H9 (cell line): ENCODE measurements around the gene PADI6. TPM values are rescaled to one million over a fixed set of nuclear protein-coding genes. Genes with fewer than 3 reads are reported as not detected.

Experiments
- DNase-seq: peaks from one replicate; pipeline ENCODE4 v3.0.0-alpha.2; 2017
- H2AFZ ChIP-seq: one replicate; pipeline ENCODE4 v1.6.1; 2013; ENCODE audit warnings: mild to moderate bottlenecking, low read length, control low read depth, moderate library complexity
- H2AK5ac ChIP-seq: 2 replicates; pipeline ENCODE4 v1.6.1; 2013; ENCODE audit warnings: low read length, control low read depth, mixed read lengths; ENCODE audit not compliant: insufficient read length
- H2BK120ac ChIP-seq: one replicate; pipeline ENCODE4 v1.6.1; 2013; ENCODE audit warnings: low read depth, mild to moderate bottlenecking, low read length, control low read depth, inconsistent platforms; ENCODE audit not compliant: poor library complexity, severe bottlenecking
- H2BK12ac ChIP-seq: 2 replicates; pipeline ENCODE4 v1.6.1; 2013; ENCODE audit warnings: low read length, control low read depth, mixed read lengths, low read depth; ENCODE audit not compliant: insufficient read length
- H2BK15ac ChIP-seq: 2 replicates; pipeline ENCODE4 v1.6.1; 2013; ENCODE audit warnings: low read depth, low read length, control low read depth
- H2BK20ac ChIP-seq: one replicate; pipeline ENCODE4 v1.6.1; 2013; ENCODE audit warnings: low read depth, mild to moderate bottlenecking, low read length, control low read depth, inconsistent platforms; ENCODE audit not compliant: poor library complexity, severe bottlenecking
- H2BK5ac ChIP-seq: 2 replicates; pipeline ENCODE4 v1.6.1; 2013; ENCODE audit warnings: low read length, control low read depth, mixed read lengths; ENCODE audit not compliant: insufficient read length
- H3K14ac ChIP-seq: 2 replicates; pipeline ENCODE4 v1.6.1; 2013; ENCODE audit warnings: low read length, control low read depth; ENCODE audit not compliant: insufficient read depth
- H3K18ac ChIP-seq: 2 replicates; pipeline ENCODE4 v1.6.1; 2013; ENCODE audit warnings: low read depth, mild to moderate bottlenecking, mixed read lengths, low read length, control low read depth; ENCODE audit not compliant: insufficient read length
- H3K23ac ChIP-seq: 2 replicates; pipeline ENCODE4 v1.6.1; 2013; ENCODE audit warnings: low read length, control low read depth, mixed read lengths, low read depth; ENCODE audit not compliant: insufficient read length
- H3K23me2 ChIP-seq: 2 replicates; pipeline ENCODE4 v1.6.1; 2013; ENCODE audit warnings: low read depth, mild to moderate bottlenecking, mixed read lengths, low read length, control low read depth; ENCODE audit not compliant: insufficient read length, poor library complexity, severe bottlenecking
- H3K27ac ChIP-seq: 2 replicates; pipeline ENCODE4 v1.5.1; 2013; ENCODE audit warnings: low read length, control low read depth, mixed read lengths, low read depth; ENCODE audit not compliant: insufficient read length
- H3K27me3 ChIP-seq: 2 replicates; pipeline ENCODE4 v1.6.1; 2013; ENCODE audit warnings: low read length, control low read depth, inconsistent platforms; ENCODE audit not compliant: insufficient read depth
- H3K4ac ChIP-seq: 2 replicates; pipeline ENCODE4 v1.6.1; 2013; ENCODE audit warnings: low read depth, mild to moderate bottlenecking, control low read depth, inconsistent platforms, low read length, moderate library complexity
- H3K4me1 ChIP-seq: 2 replicates; pipeline ENCODE4 v1.6.1; 2013; ENCODE audit warnings: low read length, control low read depth, inconsistent platforms; ENCODE audit not compliant: insufficient read depth
- H3K4me2 ChIP-seq: 2 replicates; pipeline ENCODE4 v1.6.1; 2013; ENCODE audit warnings: low read length, control low read depth, mixed read lengths; ENCODE audit not compliant: insufficient read length, insufficient read depth
- H3K56ac ChIP-seq: 2 replicates; pipeline ENCODE4 v1.6.1; 2013; ENCODE audit warnings: low read depth, mild to moderate bottlenecking, mixed read lengths, low read length, control low read depth; ENCODE audit not compliant: insufficient read length
- H3K79me1 ChIP-seq: 2 replicates; pipeline ENCODE4 v1.6.1; 2013; ENCODE audit warnings: low read depth, mild to moderate bottlenecking, moderate library complexity, low read length, control low read depth, inconsistent platforms; ENCODE audit not compliant: insufficient read depth, poor library complexity, severe bottlenecking
- H3K79me2 ChIP-seq: 2 replicates; pipeline ENCODE4 v1.6.1; 2013; ENCODE audit warnings: low read length, control low read depth, inconsistent platforms; ENCODE audit not compliant: insufficient read depth
- H3K9ac ChIP-seq: 2 replicates; pipeline ENCODE4 v1.6.1; 2013; ENCODE audit warnings: low read length, control low read depth, mixed read lengths; ENCODE audit not compliant: insufficient read length; ENCODE audit errors: extremely low read depth
- H3K9me3 ChIP-seq: one replicate; pipeline ENCODE4 v1.6.1; 2013; ENCODE audit warnings: low read depth, low read length, inconsistent platforms; ENCODE audit not compliant: control insufficient read depth
- H3T11ph ChIP-seq: one replicate; pipeline ENCODE4 v1.6.1; 2013; ENCODE audit warnings: mild to moderate bottlenecking, low read length, control low read depth, inconsistent platforms
- H4K20me1 ChIP-seq: one replicate; pipeline ENCODE4 v1.6.1; 2013; ENCODE audit not compliant: control insufficient read depth, insufficient read length, insufficient read depth
- H4K5ac ChIP-seq: 2 replicates; pipeline ENCODE4 v1.6.1; 2013; ENCODE audit warnings: low read depth, mild to moderate bottlenecking, mixed read lengths, low read length, control low read depth; ENCODE audit not compliant: insufficient read length
- H4K8ac ChIP-seq: replicated peaks from 2 replicates; pipeline ENCODE4 v1.6.1; 2013; ENCODE audit warnings: low read length, control low read depth, mixed read lengths, low read depth; ENCODE audit not compliant: insufficient read length
- H4K91ac ChIP-seq: 2 replicates; pipeline ENCODE4 v1.6.1; 2013; ENCODE audit warnings: low read depth, mild to moderate bottlenecking, moderate library complexity, mixed read lengths, low read length, control low read depth; ENCODE audit not compliant: insufficient read length
- H3K27ac Mint-ChIP-seq, 3 experiments: 2 replicates in 2 of 3; 3 replicates in 1 of 3; pipeline ENCODE4 v1.8.0; 2020 to 2021; ENCODE audit warnings: mixed read lengths in 3 of 3, mild to moderate bottlenecking in 1 of 3, moderate library complexity in 1 of 3
- H3K27me3 Mint-ChIP-seq: 2 replicates; pipeline ENCODE4 v1.8.0; 2021; ENCODE audit warnings: low read depth, mild to moderate bottlenecking, moderate library complexity, mixed read lengths
- H3K36me3 Mint-ChIP-seq, 3 experiments: 2 replicates in 2 of 3; 3 replicates in 1 of 3; pipeline ENCODE4 v1.8.0; 2020 to 2021; ENCODE audit warnings: low read depth in 3 of 3, mixed read lengths in 3 of 3; ENCODE audit not compliant: insufficient read depth in 1 of 3
- H3K4me1 Mint-ChIP-seq, 2 experiments: 2 replicates each; pipeline ENCODE4 v1.8.0; 2020; ENCODE audit warnings: mixed read lengths in 2 of 2
- H3K4me3 Mint-ChIP-seq, 2 experiments: 2 replicates in 1 of 2; 3 replicates in 1 of 2; pipeline ENCODE4 v1.8.0; 2020 to 2021; ENCODE audit warnings: mild to moderate bottlenecking in 2 of 2, mixed read lengths in 2 of 2, moderate library complexity in 1 of 2
- H3K9me3 Mint-ChIP-seq, 2 experiments: 2 replicates in 1 of 2; 3 replicates in 1 of 2; pipeline ENCODE4 v1.8.0; 2020; ENCODE audit warnings: mild to moderate bottlenecking in 2 of 2, mixed read lengths in 2 of 2, moderate library complexity in 1 of 2
- WGBS: extraction: QIAGEN DNeasy Blood & Tissue Kit; methylation state at CpG from one replicate; pipeline ENCODE4 v1.1.7; 2013; ENCODE audit warnings: missing lambda C conversion rate, low lambda C conversion rate, mixed read lengths; ENCODE audit not compliant: insufficient read length; ENCODE audit errors: extremely low coverage; 5-methylcytosine and 5-hydroxymethylcytosine counted together
- total RNA-seq: library from RNA; stranded (reverse); gene quantifications from 2 replicates; pipeline ENCODE4 v1.2.1, GENCODE V29; 2021
- TF ChIP-seq, protein P1 (sequence below): fragments of 200-600 bp; sonication (generic); conservative IDR thresholded peaks from 3 replicates; pipeline ENCODE4 v1.8.0; 2021; ENCODE audit warnings: antibody characterized with exemption, mild to moderate bottlenecking

Gene PADI6
- total RNA-seq, 1 experiment from 2014 or later: not detected

GRCh38 chr1:17375651-17376050 lies 3.7 kb downstream of the PADI6 start:
- H3K27ac ChIP-seq: no peak overlapping the region
- no peak overlapping the region for H3K23ac ChIP-seq
- H4K91ac ChIP-seq: no peak overlapping the region
- H4K5ac ChIP-seq: no peak overlapping the region
- Mint-ChIP-seq H3K4me1 (peaks cover 33 to 34% of the 10 kb centered on the region in 2 experiments), H3K9me3 (no peaks in the 10 kb centered on the region), H3K4me3 (no peak overlapping the region), H3K27ac (no peak overlapping the region), H3K36me3 (no peaks in the 10 kb centered on the region), H3K27me3 (peaks cover 6% of the 10 kb centered on the region)
- H2BK15ac ChIP-seq: no peak overlapping the region
- no peak overlapping the region for H3K14ac ChIP-seq
- no peaks in the 10 kb centered on the region for H3K27me3 ChIP-seq
- H3K79me2 ChIP-seq: no peaks in the 10 kb centered on the region
- no peak overlapping the region for H4K8ac ChIP-seq
- no peaks in the 10 kb centered on the region for H3K9me3 ChIP-seq
- WGBS: no CpG with 5 or more reads among the region's 10 CpGs
- no peak overlapping the region for H2BK12ac ChIP-seq
- no peaks in the 10 kb centered on the region for H3K79me1 ChIP-seq
- H2BK120ac ChIP-seq: no peak overlapping the region
- TF ChIP-seq, protein P1, sequence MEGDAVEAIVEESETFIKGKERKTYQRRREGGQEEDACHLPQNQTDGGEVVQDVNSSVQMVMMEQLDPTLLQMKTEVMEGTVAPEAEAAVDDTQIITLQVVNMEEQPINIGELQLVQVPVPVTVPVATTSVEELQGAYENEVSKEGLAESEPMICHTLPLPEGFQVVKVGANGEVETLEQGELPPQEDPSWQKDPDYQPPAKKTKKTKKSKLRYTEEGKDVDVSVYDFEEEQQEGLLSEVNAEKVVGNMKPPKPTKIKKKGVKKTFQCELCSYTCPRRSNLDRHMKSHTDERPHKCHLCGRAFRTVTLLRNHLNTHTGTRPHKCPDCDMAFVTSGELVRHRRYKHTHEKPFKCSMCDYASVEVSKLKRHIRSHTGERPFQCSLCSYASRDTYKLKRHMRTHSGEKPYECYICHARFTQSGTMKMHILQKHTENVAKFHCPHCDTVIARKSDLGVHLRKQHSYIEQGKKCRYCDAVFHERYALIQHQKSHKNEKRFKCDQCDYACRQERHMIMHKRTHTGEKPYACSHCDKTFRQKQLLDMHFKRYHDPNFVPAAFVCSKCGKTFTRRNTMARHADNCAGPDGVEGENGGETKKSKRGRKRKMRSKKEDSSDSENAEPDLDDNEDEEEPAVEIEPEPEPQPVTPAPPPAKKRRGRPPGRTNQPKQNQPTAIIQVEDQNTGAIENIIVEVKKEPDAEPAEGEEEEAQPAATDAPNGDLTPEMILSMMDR: no peak
- no peaks in the 10 kb centered on the region for H4K20me1 ChIP-seq
- peaks cover 8% of the 10 kb centered on the region; the same call in 1 of the 2 replicates for H3K4me1 ChIP-seq
- H2AK5ac ChIP-seq: no peak overlapping the region
- H3T11ph ChIP-seq: no peak overlapping the region
- H2AFZ ChIP-seq: no peak overlapping the region
- no peak overlapping the region for H2BK20ac ChIP-seq
- no peak overlapping the region for H3K18ac ChIP-seq
- H3K56ac ChIP-seq: no peak overlapping the region
- DNase-seq: no peak
- no peak overlapping the region for H3K4ac ChIP-seq
- H3K4me2 ChIP-seq: no peak overlapping the region
- no peak overlapping the region for H3K9ac ChIP-seq
- H3K23me2 ChIP-seq: no peaks in the 10 kb centered on the region
- no peak overlapping the region for H2BK5ac ChIP-seq
